AG09309 (cell line): Measurements from ENCODE around the gene UFD1.

Source experiments
- DNase-seq: peaks from one replicate; pipeline ENCODE4 v3.0.0-alpha.2; 2010; ENCODE audit warnings: low read depth
- H3K4me3 ChIP-seq: 2 replicates; pipeline ENCODE4 v1.5.1; 2011; ENCODE audit warnings: mild to moderate bottlenecking, low read depth, low read length, moderate library complexity; ENCODE audit not compliant: control insufficient read depth
- CTCF ChIP-seq: IDR thresholded peaks from 2 replicates; pipeline ENCODE4 v1.5.1; 2011; ENCODE audit warnings: mild to moderate bottlenecking, low read depth, low read length, inconsistent platforms; ENCODE audit not compliant: insufficient read depth, control insufficient read depth; ENCODE audit errors: missing control alignments

UFD1 gene

DNA sequence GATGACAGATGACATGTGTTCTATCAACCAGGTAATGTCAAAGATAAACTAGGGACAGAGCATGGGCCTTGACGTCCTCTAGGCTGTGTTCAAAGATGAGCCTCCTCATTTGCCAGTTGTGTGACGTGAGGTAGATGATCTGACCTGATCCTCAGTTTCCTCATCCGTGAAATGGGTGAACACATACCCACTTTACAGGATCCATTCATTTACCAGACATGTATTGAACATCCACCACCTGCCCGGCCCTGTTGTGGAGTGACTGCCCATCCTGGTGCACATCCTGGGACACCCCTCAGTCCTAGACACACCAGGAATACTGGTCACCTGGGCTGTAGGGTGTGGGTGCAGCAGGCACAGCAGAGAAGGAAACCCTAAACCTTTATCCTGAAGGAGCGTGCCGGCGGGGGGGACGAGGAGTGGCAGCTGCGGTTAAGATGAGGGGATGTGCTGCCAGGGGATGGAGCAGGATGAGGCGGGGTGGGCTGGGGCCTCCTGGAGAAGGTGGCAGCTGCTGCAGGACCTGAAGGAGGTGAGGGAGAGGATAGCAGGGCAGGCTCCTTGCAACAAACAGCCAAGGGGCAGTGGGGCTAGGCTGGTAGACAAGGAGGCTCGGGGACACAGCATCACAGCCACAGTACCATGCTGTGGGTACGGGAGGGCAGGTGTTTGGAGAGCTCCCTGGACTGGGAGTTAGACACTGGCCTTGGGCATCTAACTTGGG is 36.8 kb upstream of the UFD1 start:
- H3K4me3 ChIP-seq = no peak overlapping the region
- DNase-seq = no peak
- no peak for TF ChIP-seq CTCF

GRCh38 chr22:19514831-19515565 is 36.0 kb upstream of the UFD1 start:
- no peak for DNase-seq
- H3K4me3 ChIP-seq = no peak overlapping the region
- no peak for TF ChIP-seq CTCF

GRCh38 chr22:19513823-19514222 is 34.8 kb upstream of the UFD1 start:
- no peak for DNase-seq
- no peak for TF ChIP-seq CTCF
- no peak overlapping the region for H3K4me3 ChIP-seq

GRCh38 chr22:19510919-19511341 is 31.9 kb upstream of the UFD1 start:
- no peak for TF ChIP-seq CTCF
- DNase-seq = no peak

DNA sequence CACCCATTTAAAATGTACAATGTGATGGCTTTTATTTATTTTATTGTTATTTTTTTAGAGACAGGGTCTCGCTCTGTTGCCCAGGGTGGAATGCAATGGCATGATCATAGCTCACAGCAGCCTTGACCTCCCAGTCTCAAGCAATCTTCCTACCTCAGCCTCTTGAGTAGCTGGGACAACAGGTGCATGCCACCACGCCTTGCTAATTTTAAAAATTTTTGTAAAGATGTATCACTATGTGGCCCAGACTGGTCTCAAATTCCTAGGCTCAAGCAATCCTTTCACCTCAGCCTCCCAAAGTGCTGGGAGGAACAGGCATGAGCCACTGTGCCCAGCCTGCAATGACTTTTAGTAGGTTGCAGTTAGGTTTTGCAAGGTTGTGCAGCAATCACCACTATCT is 30.9 kb upstream of the UFD1 start:
- TF ChIP-seq CTCF = no peak
- no peak overlapping the region for H3K4me3 ChIP-seq
- no peak for DNase-seq

More at GRCh38 chr22:19510919-19511341, 31.9 kb upstream of the UFD1 start:
- no peak overlapping the region for H3K4me3 ChIP-seq

DNA sequence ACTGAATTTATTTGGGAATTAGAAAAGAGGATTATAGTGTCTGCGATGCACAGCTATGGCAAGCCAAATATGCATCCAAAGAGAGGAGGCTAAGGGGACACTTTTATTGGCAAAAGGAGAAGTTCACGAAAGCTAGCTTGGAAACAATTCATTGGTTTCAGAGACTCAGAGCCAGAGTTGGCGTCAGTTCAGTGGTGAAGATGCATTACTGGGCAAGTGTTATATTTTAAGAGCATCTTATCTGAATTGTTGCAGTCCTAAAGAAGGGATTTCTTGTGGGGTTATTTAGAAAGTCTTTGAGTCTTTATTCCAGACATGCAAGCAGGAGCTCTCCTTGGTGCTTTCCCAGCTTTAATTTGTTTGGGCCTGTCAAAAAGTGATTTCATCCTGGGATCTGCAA is 30.2 kb upstream of the UFD1 start:
- DNase-seq = no peak
- no peak for TF ChIP-seq CTCF

More for the DNA sequence above, 30.2 kb upstream of the UFD1 start:
- no peak overlapping the region for H3K4me3 ChIP-seq
